OCI-LY7 (cell line): ENCODE measurements around the gene KRT80. TPM values are rescaled to one million over a fixed set of nuclear protein-coding genes. Genes with fewer than 3 reads are reported as not detected.

Experiments used
- BruUV-seq: library from RNA; stranded (reverse); fragments of 400-500 nt; replicated peaks from 2 replicates; lab custom pipeline; 2021; lab: Mats Ljungman, UMichigan
- CTCF ChIA-PET: fragments of 300-600 bp; sonication (Branson Sonifier 250); formaldehyde crosslinking; loops from one replicate; lab custom pipeline; 2022; ENCODE audit warnings: antibody characterized with exemption; ENCODE audit not compliant: unreplicated experiment; lab: Charles Lee
- POLR2A ChIA-PET: fragments of 300-600 bp; sonication (Branson Sonifier 250); formaldehyde crosslinking; loops from one replicate; lab custom pipeline; 2022; ENCODE audit warnings: antibody characterized with exemption; lab: Charles Lee
- DNase-seq: peaks from one replicate; pipeline ENCODE4 v3.0.0-alpha.2; 2015; ENCODE audit warnings: low spot score
- H2AFZ ChIP-seq: fragments of 200-600 bp; sonication (generic), shearing (Covaris generic); 2 replicates; pipeline ENCODE4 v1.6.1; 2014; ENCODE audit warnings: mild to moderate bottlenecking, antibody characterized with exemption, low read length, moderate library complexity
- H3K27ac ChIP-seq: fragments of 200-600 bp; sonication (generic); 2 replicates; pipeline ENCODE4 v1.5.1; 2014; ENCODE audit warnings: mixed run types, low read depth, mild to moderate bottlenecking, moderate library complexity, low read length, inconsistent platforms; ENCODE audit not compliant: poor library complexity, severe bottlenecking
- H3K36me3 ChIP-seq: fragments of 200-600 bp; sonication (generic); 2 replicates; pipeline ENCODE4 v1.6.1; 2014; ENCODE audit warnings: mild to moderate bottlenecking, antibody characterized with exemption, low read length, moderate library complexity, mixed read lengths; ENCODE audit not compliant: insufficient read depth
- H3K4me1 ChIP-seq: fragments of 200-600 bp; sonication (generic); 2 replicates; pipeline ENCODE4 v1.5.1; 2014; ENCODE audit warnings: mild to moderate bottlenecking, low read length; ENCODE audit not compliant: insufficient read depth, poor library complexity, severe bottlenecking
- H3K4me2 ChIP-seq: fragments of 200-600 bp; sonication (generic); 2 replicates; pipeline ENCODE4 v1.6.1; 2014; ENCODE audit warnings: mild to moderate bottlenecking, low read length
- H3K4me3 ChIP-seq: fragments of 200-600 bp; sonication (generic); 2 replicates; pipeline ENCODE4 v1.5.1; 2014; ENCODE audit warnings: mild to moderate bottlenecking, low read depth, low read length; ENCODE audit not compliant: poor library complexity, severe bottlenecking
- H3K79me2 ChIP-seq: fragments of 200-600 bp; sonication (generic); 2 replicates; pipeline ENCODE4 v1.6.1; 2016; ENCODE audit warnings: low read depth, mild to moderate bottlenecking, low read length, moderate library complexity, mixed read lengths; ENCODE audit not compliant: insufficient read depth
- H3K9me2 ChIP-seq: fragments of 200-600 bp; sonication (generic); 2 replicates; pipeline ENCODE4 v1.6.1; 2016; ENCODE audit warnings: mild to moderate bottlenecking, low read length, mixed read lengths; ENCODE audit not compliant: insufficient read depth
- H3K9me3 ChIP-seq: fragments of 200-600 bp; sonication (generic); 2 replicates; pipeline ENCODE4 v1.6.1; 2014; ENCODE audit warnings: mild to moderate bottlenecking, mixed run types, low read length, mixed read lengths
- H4K20me1 ChIP-seq: fragments of 200-600 bp; sonication (generic); 2 replicates; pipeline ENCODE4 v1.6.1; 2014; ENCODE audit warnings: mild to moderate bottlenecking, antibody characterized with exemption, low read length, moderate library complexity, mixed read lengths; ENCODE audit not compliant: insufficient read depth
- CTCF ChIP-seq: fragments of 200-600 bp; sonication (generic); conservative IDR thresholded peaks from 2 replicates; pipeline ENCODE4 v1.5.1; 2014; ENCODE audit warnings: mild to moderate bottlenecking, antibody characterized with exemption, low read length, moderate library complexity, mixed read lengths
- EZH2phosphoT487 ChIP-seq: fragments of 200-600 bp; sonication (generic); IDR thresholded peaks from 2 replicates; pipeline ENCODE4 v1.6.1; 2018; ENCODE audit warnings: low read depth, borderline replicate concordance, mild to moderate bottlenecking, mixed run types, antibody characterized with exemption, low read length, moderate library complexity, mixed read lengths
- intact Hi-C: fragments of 100-400 bp; cut with micrococcal nuclease; formaldehyde crosslinking; loops from one replicate; pipeline ENCODE4 v1.10.0; 2022; ENCODE audit not compliant: unreplicated experiment
- total RNA-seq, 2 experiments: library from RNA; depleted of rRNA in 1 of 2; stranded (reverse); fragments of >200 nt in 1 of 2; shearing (Covaris generic) in 1 of 2; gene quantifications; 2 replicates each; pipeline ENCODE4 v1.2.3, GENCODE V29; 2014 to 2022

The KRT80 gene
- total RNA-seq, 2 experiments from 2014 or later = not detected

GRCh38 chr12:52146089-52146821 lies 45.6 kb downstream of the KRT80 start:
- DNase-seq = no peak
- Histone ChIP-seq H3K79me2 (no peaks in the 10 kb centered on the region), H2AFZ (no peak overlapping the region), H4K20me1 (no peaks in the 10 kb centered on the region), H3K9me3 (no peaks in the 10 kb centered on the region), H3K4me3 (no peak overlapping the region), H3K27ac (no peak overlapping the region), H3K9me2 (no peaks in the 10 kb centered on the region), H3K4me1 (no peaks in the 10 kb centered on the region), H3K4me2 (no peak overlapping the region), H3K36me3 (no peaks in the 10 kb centered on the region)
- intact Hi-C loops = no loop called here
- POLR2A ChIA-PET = no interaction called here
- CTCF ChIA-PET = no interaction called here
- no peak for TF ChIP-seq EZH2phosphoT487
- no peak for TF ChIP-seq CTCF
- BruUV-seq = no TSS peak

- Histone ChIP-seq H3K4me2 (no peak overlapping the region), H3K4me3 (no peak overlapping the region), H3K4me1 (no peaks in the 10 kb centered on the region), H3K36me3 (no peaks in the 10 kb centered on the region), H3K9me3 (no peaks in the 10 kb centered on the region), H4K20me1 (no peaks in the 10 kb centered on the region), H3K9me2 (no peaks in the 10 kb centered on the region), H2AFZ (no peak overlapping the region), H3K79me2 (no peaks in the 10 kb centered on the region), H3K27ac (no peak overlapping the region)
- CTCF ChIA-PET = no interaction called here
- intact Hi-C loops = no loop called here
- no peak for DNase-seq
- POLR2A ChIA-PET = no interaction called here
- BruUV-seq = no TSS peak
- no peak for TF ChIP-seq CTCF
- no peak for TF ChIP-seq EZH2phosphoT487
These were observed 46.4 kb downstream of the KRT80 start for GRCh38 chr12:52145228-52146088.
